Neural cell (in vitro differentiated cells): ENCODE measurements around the gene OXCT1. TPM values are rescaled to one million over a fixed set of nuclear protein-coding genes. Genes with fewer than 3 reads are reported as not detected.

ENCODE experiments used
- H2AFZ ChIP-seq: fragments of 200-600, 300-800 bp; sonication (generic), shearing (Covaris generic); 2 replicates; pipeline ENCODE4 v1.6.0; 2014; ENCODE audit warnings: low read depth, mild to moderate bottlenecking, antibody characterized with exemption, low read length, moderate library complexity
- H3F3A ChIP-seq: fragments of 200-600 bp; shearing (Covaris generic); 2 replicates; pipeline ENCODE4 v1.6.1; 2016; ENCODE audit warnings: mild to moderate bottlenecking, moderate library complexity, mixed read lengths, antibody characterized with exemption, low read length; ENCODE audit not compliant: insufficient read depth, poor library complexity, severe bottlenecking
- H3K27ac ChIP-seq: fragments of 200-600, 300-800 bp; sonication (generic), shearing (Covaris generic); 2 replicates; pipeline ENCODE4 v1.5.1; 2014; ENCODE audit warnings: mild to moderate bottlenecking, low read length, moderate library complexity
- H3K27me3 ChIP-seq: fragments of 300-800, 200-600 bp; sonication (generic), shearing (Covaris generic); 2 replicates; pipeline ENCODE4 v1.6.0; 2014; ENCODE audit warnings: mild to moderate bottlenecking, low read depth, low read length, moderate library complexity; ENCODE audit not compliant: insufficient read depth
- H3K36me3 ChIP-seq: fragments of 300-800, 200-600 bp; sonication (generic), shearing (Covaris generic); 2 replicates; pipeline ENCODE4 v1.5.1; 2014; ENCODE audit warnings: mild to moderate bottlenecking, antibody characterized with exemption, low read length, moderate library complexity; ENCODE audit not compliant: insufficient read depth
- H3K4me2 ChIP-seq: fragments of 300-800, 200-600 bp; sonication (generic), shearing (Covaris generic); 2 replicates; pipeline ENCODE4 v1.6.0; 2014; ENCODE audit warnings: mild to moderate bottlenecking, low read length
- H3K4me3 ChIP-seq: fragments of 300-800, 200-600 bp; sonication (generic), shearing (Covaris generic); 2 replicates; pipeline ENCODE4 v1.5.1; 2014; ENCODE audit warnings: mild to moderate bottlenecking, low read length, moderate library complexity
- H3K79me2 ChIP-seq: fragments of 200-600 bp; shearing (Covaris generic); replicated peaks from 2 replicates; pipeline ENCODE4 v1.6.0; 2014; ENCODE audit warnings: mild to moderate bottlenecking, low read length, moderate library complexity; ENCODE audit not compliant: insufficient read depth
- H3K9ac ChIP-seq: fragments of 300-800, 200-600 bp; sonication (generic), shearing (Covaris generic); 2 replicates; pipeline ENCODE4 v1.6.1; 2016; ENCODE audit warnings: mild to moderate bottlenecking, low read length, mixed read lengths
- H3K9me2 ChIP-seq: fragments of 200-600 bp; shearing (Covaris generic); 2 replicates; pipeline ENCODE4 v1.6.1; 2016; ENCODE audit warnings: mild to moderate bottlenecking, low read length, mixed read lengths; ENCODE audit not compliant: insufficient read depth
- H3K9me3 ChIP-seq: fragments of 200-600, 300-800 bp; sonication (generic), shearing (Covaris generic); 2 replicates; pipeline ENCODE4 v1.6.1; 2016; ENCODE audit warnings: mild to moderate bottlenecking, mixed run types, low read length, moderate library complexity, mixed read lengths
- H4K20me1 ChIP-seq: fragments of 200-600 bp; shearing (Covaris generic); 2 replicates; pipeline ENCODE4 v1.6.1; 2016; ENCODE audit warnings: mild to moderate bottlenecking, mixed run types; ENCODE audit not compliant: insufficient read depth
- CTCF ChIP-seq: fragments of 450-650 bp; IDR thresholded peaks from 2 replicates; pipeline ENCODE4 v1.5.1; 2014; ENCODE audit warnings: antibody characterized with exemption, mild to moderate bottlenecking, moderate library complexity; ENCODE audit not compliant: poor library complexity, severe bottlenecking
- EP300 ChIP-seq: fragments of 450-650 bp; conservative IDR thresholded peaks from 2 replicates; pipeline ENCODE4 v1.6.1; 2014; ENCODE audit warnings: antibody characterized with exemption, mild to moderate bottlenecking, moderate library complexity; ENCODE audit not compliant: poor library complexity, severe bottlenecking
- EZH2 ChIP-seq: fragments of 200-600, 300-800 bp; shearing (Covaris generic), sonication (generic); IDR thresholded peaks from 2 replicates; pipeline ENCODE4 v1.6.1; 2014; ENCODE audit warnings: antibody characterized with exemption, low read length, borderline replicate concordance, mild to moderate bottlenecking; ENCODE audit not compliant: insufficient read depth, poor library complexity, severe bottlenecking
- MXI1 ChIP-seq: fragments of 450-650 bp; conservative IDR thresholded peaks from 2 replicates; pipeline ENCODE4 v1.6.1; 2014; ENCODE audit warnings: antibody characterized with exemption, mild to moderate bottlenecking; ENCODE audit not compliant: poor library complexity, severe bottlenecking
- POLR2AphosphoS5 ChIP-seq: IDR thresholded peaks from 2 replicates; pipeline ENCODE4 v1.6.1; 2012
- RAD21 ChIP-seq: fragments of 450-650 bp; conservative IDR thresholded peaks from 2 replicates; pipeline ENCODE4 v1.6.1; 2014; ENCODE audit warnings: antibody characterized with exemption, mild to moderate bottlenecking, moderate library complexity
- REST ChIP-seq: IDR thresholded peaks from 2 replicates; pipeline ENCODE4 v1.6.1; 2012; ENCODE audit warnings: borderline replicate concordance
- SMC3 ChIP-seq: fragments of 450-650 bp; conservative IDR thresholded peaks from 2 replicates; pipeline ENCODE4 v1.6.1; 2014; ENCODE audit warnings: antibody characterized with exemption, mild to moderate bottlenecking, moderate library complexity; ENCODE audit not compliant: poor library complexity
- TAF1 ChIP-seq: IDR thresholded peaks from 2 replicates; pipeline ENCODE4 v1.6.1; 2012; ENCODE audit warnings: low read depth
- polyA plus RNA-seq: library from polyadenylated mRNA; depleted of rRNA; stranded (reverse); fragments of >200 nt; gene quantifications from 2 replicates; pipeline ENCODE4 v1.2.3, GENCODE V29; 2014

OXCT1 gene
- polyA plus RNA-seq, 1 donor from 2014 or later, result 90.5 TPM

GRCh38 chr5:41821051-41821450 lies 49.2 kb downstream of the OXCT1 start:
- Histone ChIP-seq H3K36me3 (no peaks in the 10 kb centered on the region), H3K9me3 (no peaks in the 10 kb centered on the region), H3K9ac (no peak overlapping the region), H3K27me3 (no peaks in the 10 kb centered on the region), H3K4me3 (no peak overlapping the region), H3K79me2 (no peaks in the 10 kb centered on the region), H3K27ac (no peak overlapping the region), H3K4me2 (no peak overlapping the region), H3F3A (no peaks in the 10 kb centered on the region), H3K9me2 (no peaks in the 10 kb centered on the region), H2AFZ (no peak overlapping the region), H4K20me1 (no peaks in the 10 kb centered on the region)
- TF ChIP-seq POLR2AphosphoS5, result no peak
- no peak for TF ChIP-seq TAF1
- no peak for TF ChIP-seq MXI1
- TF ChIP-seq EP300, result no peak
- no peak for TF ChIP-seq EZH2
- no peak for TF ChIP-seq REST
- no peak for TF ChIP-seq SMC3
- no peak for TF ChIP-seq CTCF
- no peak for TF ChIP-seq RAD21

- no peaks in the 10 kb centered on the region for H3K9me3 ChIP-seq
- H3K79me2 ChIP-seq, result no peaks in the 10 kb centered on the region
- no peak overlapping the region for H3K9ac ChIP-seq
- no peak overlapping the region for H2AFZ ChIP-seq
- H3F3A ChIP-seq, result no peaks in the 10 kb centered on the region
- TF ChIP-seq TAF1, result no peak
- no peak for TF ChIP-seq CTCF
- no peak for TF ChIP-seq SMC3
- TF ChIP-seq POLR2AphosphoS5, result no peak
- TF ChIP-seq RAD21, result no peak
- TF ChIP-seq EP300, result no peak
- TF ChIP-seq MXI1, result no peak
- no peak for TF ChIP-seq EZH2
- TF ChIP-seq REST, result no peak
- no peak overlapping the region for H3K4me2 ChIP-seq
- H3K9me2 ChIP-seq, result no peaks in the 10 kb centered on the region
- no peaks in the 10 kb centered on the region for H3K36me3 ChIP-seq
- no peak overlapping the region for H3K4me3 ChIP-seq
- H4K20me1 ChIP-seq, result no peaks in the 10 kb centered on the region
- no peaks in the 10 kb centered on the region for H3K27me3 ChIP-seq
- no peak overlapping the region for H3K27ac ChIP-seq
These were observed 50.1 kb downstream of the OXCT1 start for GRCh38 chr5:41820150-41820549.
